ENCODE measurements around the gene NRXN3. TPM values are rescaled to one million over a fixed set of nuclear protein-coding genes. Genes with fewer than 3 reads are reported as not detected.

The NRXN3 gene
- total RNA-seq, 1 experiment from 2014 or later = not detected

GRCh38 chr14:78697341-78697740 is 527.2 kb downstream of the NRXN3 start:
- Histone ChIP-seq H3K9ac (ENCODE audit: low read length) (no peak overlapping the region), H3K9me3 (ENCODE audit: control insufficient read depth in 1 of 2, insufficient read depth in 1 of 2, low read depth in 1 of 2, low read length in 2 of 2) (no peaks in the 10 kb centered on the region; a peak in 1 of 4 replicates), H3K4me2 (ENCODE audit: low read length) (no peak overlapping the region), H3K4me1 (ENCODE audit: control insufficient read depth in 1 of 2, insufficient read depth in 2 of 2, low read length in 2 of 2) (no peaks in the 10 kb centered on the region), H4K20me1 (ENCODE audit: insufficient read depth) (no peaks in the 10 kb centered on the region; the same call in 1 of the 2 replicates), H3K27ac (ENCODE audit: low read depth, low read length) (no peak overlapping the region), H3K36me3 (ENCODE audit: control insufficient read depth in 1 of 2, insufficient read depth in 2 of 2, low read length in 2 of 2) (no peaks in the 10 kb centered on the region), H3K4me3 (replicated peaks in 1 of 2; ENCODE audit: low read depth in 1 of 2, low read length in 2 of 2) (no peak overlapping the region), H3K79me2 (ENCODE audit: insufficient read depth, low read length) (no peaks in the 10 kb centered on the region), H3K9me2 (ENCODE audit: insufficient read depth) (no peaks in the 10 kb centered on the region), H2AFZ (ENCODE audit: low read depth, low read length, poor library complexity, severe bottlenecking) (no peak overlapping the region), H3K27me3 (ENCODE audit: insufficient read depth, low read length) (no peaks in the 10 kb centered on the region)
- DNase-seq (ENCODE audit: low read depth, low spot score) = peak; percentile 3
- no peak for ATAC-seq
- TF ChIP-seq RAD21 (IDR thresholded peaks at IDR 0.05; ENCODE audit: low read depth) (peak; percentile 44), CTCF (IDR thresholded peaks at IDR 0.05 in 2 of 3, conservative IDR thresholded peaks at IDR 0.05 in 1 of 3; ENCODE audit: borderline replicate concordance in 1 of 3, insufficient read depth in 1 of 3, low read depth in 2 of 3, low read length in 2 of 3) (peak in 2 of 3 experiments; percentile 38 to 45; a peak in 4 of 6 replicates), EZH2 (IDR thresholded peaks at IDR 0.05) (no peak), EZH2phosphoT487 (IDR thresholded peaks at IDR 0.05; ENCODE audit: borderline replicate concordance) (no peak), ZFX (IDR thresholded peaks at IDR 0.05) (no peak), CBX3 (IDR thresholded peaks at IDR 0.05; ENCODE audit: low read depth) (no peak)
- ChIA-PET CTCF (no interaction called here), RAD21 (ENCODE audit: low non-redundant PET in 1 of 2, low total read pairs in 2 of 2, uncharacterized antibody in 2 of 2, unreplicated experiment in 2 of 2) (no interaction called here), POLR2A (no interaction called here)
- intact Hi-C loops (cut with micrococcal nuclease) = loop anchor here (2.0 to 10.0 kb wide), 3 partner anchors 250 to 833 kb away; no protein-coding TSS in a partner anchor
- no TSS peak for BruUV-seq (replicated peaks)

GRCh38 chr14:78698991-78699390 is 528.8 kb downstream of the NRXN3 start:
- CTCF ChIA-PET = no interaction called here
- Histone ChIP-seq H3K4me1 (ENCODE audit: control insufficient read depth in 1 of 2, insufficient read depth in 2 of 2, low read length in 2 of 2) (no peaks in the 10 kb centered on the region), H3K9ac (ENCODE audit: low read length) (no peak overlapping the region), H4K20me1 (ENCODE audit: insufficient read depth) (no peaks in the 10 kb centered on the region; the same call in 1 of the 2 replicates), H3K79me2 (ENCODE audit: insufficient read depth, low read length) (no peaks in the 10 kb centered on the region), H3K9me3 (ENCODE audit: control insufficient read depth in 1 of 2, insufficient read depth in 1 of 2, low read depth in 1 of 2, low read length in 2 of 2) (no peaks in the 10 kb centered on the region; a peak in 1 of 4 replicates), H3K4me2 (ENCODE audit: low read length) (no peak overlapping the region), H3K4me3 (replicated peaks in 1 of 2; ENCODE audit: low read depth in 1 of 2, low read length in 2 of 2) (no peak overlapping the region), H3K9me2 (ENCODE audit: insufficient read depth) (no peaks in the 10 kb centered on the region), H2AFZ (ENCODE audit: low read depth, low read length, poor library complexity, severe bottlenecking) (no peak overlapping the region), H3K27me3 (ENCODE audit: insufficient read depth, low read length) (no peaks in the 10 kb centered on the region), H3K36me3 (ENCODE audit: control insufficient read depth in 1 of 2, insufficient read depth in 2 of 2, low read length in 2 of 2) (no peaks in the 10 kb centered on the region), H3K27ac (ENCODE audit: low read depth, low read length) (no peak overlapping the region)
- no TSS peak for BruUV-seq (replicated peaks)
- POLR2A ChIA-PET = no interaction called here
- DNase-seq (ENCODE audit: low read depth, low spot score) (no peak), ATAC-seq (no peak)
- intact Hi-C loops (cut with micrococcal nuclease) = loop anchor here (5.0 to 10.0 kb wide), 2 partner anchors 252 to 834 kb away; no protein-coding TSS in a partner anchor
- RAD21 ChIA-PET (ENCODE audit: low non-redundant PET in 1 of 2, low total read pairs in 2 of 2, uncharacterized antibody in 2 of 2, unreplicated experiment in 2 of 2) = no interaction called here
- TF ChIP-seq MAX (IDR thresholded peaks at IDR 0.05) (no peak), ATF3 (IDR thresholded peaks at IDR 0.05) (no peak), CTCF (IDR thresholded peaks at IDR 0.05 in 2 of 3, conservative IDR thresholded peaks at IDR 0.05 in 1 of 3; ENCODE audit: borderline replicate concordance in 1 of 3, insufficient read depth in 1 of 3, low read depth in 2 of 3, low read length in 2 of 3) (no peak), SIN3A (IDR thresholded peaks at IDR 0.05; ENCODE audit: low read depth) (no peak), YY1 (IDR thresholded peaks at IDR 0.05; ENCODE audit: extremely low read depth, insufficient replicate concordance, low read depth, low read length) (no peak), SRF (IDR thresholded peaks at IDR 0.05; ENCODE audit: low read depth) (no peak), POLR2A (IDR thresholded peaks at IDR 0.05; ENCODE audit: borderline replicate concordance, extremely low read depth, insufficient read depth, insufficient read length) (no peak), SP1 (IDR thresholded peaks at IDR 0.05; ENCODE audit: low read depth) (no peak)

Data from HCT116 (cell line).